ENCODE measurements around the gene GPR180. TPM values are rescaled to one million over a fixed set of nuclear protein-coding genes. Genes with fewer than 3 reads are reported as not detected.

Gene GPR180
- total RNA-seq, 1 experiment from 2014 or later, result 4.0 TPM

GRCh38 chr13:94561126-94561525, 40.5 kb upstream of the GPR180 start:
- Histone ChIP-seq H3K27me3 (ENCODE audit: insufficient read depth, low read depth) (no peaks in the 10 kb centered on the region), H3K79me2 (ENCODE audit: low read depth) (no peaks in the 10 kb centered on the region), H3K4me2 (no peak overlapping the region), H3K9me3 (ENCODE audit: insufficient read depth, low read depth) (no peaks in the 10 kb centered on the region), H2AFZ (no peak overlapping the region), H3K4me1 (replicated peaks; ENCODE audit: insufficient read depth) (no peaks in the 10 kb centered on the region), H3K9me2 (ENCODE audit: insufficient read depth) (no peaks in the 10 kb centered on the region), H4K20me1 (ENCODE audit: insufficient read depth) (no peaks in the 10 kb centered on the region), H3F3A (ENCODE audit: insufficient read depth, low read depth) (no peaks in the 10 kb centered on the region), H3K27ac (no peak overlapping the region), H3K4me3 (no peak overlapping the region), H3K36me3 (ENCODE audit: low read depth) (no peaks in the 10 kb centered on the region)
- CTCF ChIA-PET, result no interaction called here
- intact Hi-C loops (cut with micrococcal nuclease; ENCODE audit: unreplicated experiment), result no loop called here
- POLR2A ChIA-PET (ENCODE audit: unreplicated experiment), result no interaction called here
- TF ChIP-seq EZH2 (IDR thresholded peaks at IDR 0.05; ENCODE audit: low read depth), result no peak
- no peak for TF ChIP-seq CTCF (conservative IDR thresholded peaks at IDR 0.05)
- DNase-seq, result no peak
- BruUV-seq (replicated peaks), result no TSS peak

GRCh38 chr13:94567581-94567980, 34.1 kb upstream of the GPR180 start:
- no peaks in the 10 kb centered on the region for H3K36me3 ChIP-seq (ENCODE audit: low read depth)
- BruUV-seq (replicated peaks), result no TSS peak
- no peaks in the 10 kb centered on the region for H3K27me3 ChIP-seq (ENCODE audit: insufficient read depth, low read depth)
- H3K4me3 ChIP-seq, result no peak overlapping the region
- H3K4me2 ChIP-seq, result no peak overlapping the region
- TF ChIP-seq CTCF (conservative IDR thresholded peaks at IDR 0.05) (no peak), EZH2 (IDR thresholded peaks at IDR 0.05; ENCODE audit: low read depth) (no peak)
- H4K20me1 ChIP-seq (ENCODE audit: insufficient read depth), result no peaks in the 10 kb centered on the region
- POLR2A ChIA-PET (ENCODE audit: unreplicated experiment), result no interaction called here
- no peaks in the 10 kb centered on the region for H3K79me2 ChIP-seq (ENCODE audit: low read depth)
- no peak overlapping the region for H2AFZ ChIP-seq
- H3K4me1 ChIP-seq (replicated peaks; ENCODE audit: insufficient read depth), result no peaks in the 10 kb centered on the region
- no peak for DNase-seq
- no peaks in the 10 kb centered on the region for H3K9me3 ChIP-seq (ENCODE audit: insufficient read depth, low read depth)
- H3F3A ChIP-seq (ENCODE audit: insufficient read depth, low read depth), result no peaks in the 10 kb centered on the region
- intact Hi-C loops (cut with micrococcal nuclease; ENCODE audit: unreplicated experiment), result no loop called here
- no peaks in the 10 kb centered on the region for H3K9me2 ChIP-seq (ENCODE audit: insufficient read depth)
- H3K27ac ChIP-seq, result no peak overlapping the region
- CTCF ChIA-PET, result no interaction called here

- Histone ChIP-seq H3K4me2 (no peak overlapping the region), H3K79me2 (ENCODE audit: low read depth) (no peaks in the 10 kb centered on the region), H3K9me2 (ENCODE audit: insufficient read depth) (no peaks in the 10 kb centered on the region), H3K4me3 (no peak overlapping the region), H4K20me1 (ENCODE audit: insufficient read depth) (no peaks in the 10 kb centered on the region), H3K36me3 (ENCODE audit: low read depth) (no peaks in the 10 kb centered on the region), H3K27ac (no peak overlapping the region), H3K9me3 (ENCODE audit: insufficient read depth, low read depth) (no peaks in the 10 kb centered on the region), H3K27me3 (ENCODE audit: insufficient read depth, low read depth) (no peaks in the 10 kb centered on the region), H2AFZ (no peak overlapping the region), H3K4me1 (replicated peaks; ENCODE audit: insufficient read depth) (no peaks in the 10 kb centered on the region), H3F3A (ENCODE audit: insufficient read depth, low read depth) (no peaks in the 10 kb centered on the region)
- BruUV-seq (replicated peaks), result no TSS peak
- ChIA-PET CTCF (no interaction called here), POLR2A (ENCODE audit: unreplicated experiment) (no interaction called here)
- intact Hi-C loops (cut with micrococcal nuclease; ENCODE audit: unreplicated experiment), result no loop called here
- no peak for DNase-seq
- TF ChIP-seq EZH2 (IDR thresholded peaks at IDR 0.05; ENCODE audit: low read depth), result no peak
- TF ChIP-seq CTCF (conservative IDR thresholded peaks at IDR 0.05), result no peak
Measured at GRCh38 chr13:94568443-94568842, 33.2 kb upstream of the GPR180 start.

Data from PC-9 (cell line).